ENCODE results near the gene NDST3. TPM values are rescaled to one million over a fixed set of nuclear protein-coding genes. Genes with fewer than 3 reads are reported as not detected.

NDST3 gene
- total RNA-seq, 2 experiments from 2014 or later: not detected

GRCh38 chr4:118087366-118087765, 53.1 kb downstream of the NDST3 start:
- H3K4me2 ChIP-seq (ENCODE audit: low read length): no peak overlapping the region
- intact Hi-C loops (cut with micrococcal nuclease; ENCODE audit: unreplicated experiment): no loop called here
- no TSS peak for BruUV-seq (replicated peaks)
- TF ChIP-seq EZH2phosphoT487 (IDR thresholded peaks at IDR 0.05; ENCODE audit: borderline replicate concordance, low read depth, low read length) (no peak), CTCF (conservative IDR thresholded peaks at IDR 0.05; ENCODE audit: low read length) (no peak)
- H2AFZ ChIP-seq (ENCODE audit: low read length): no peak overlapping the region
- POLR2A ChIA-PET: interaction anchor here (1.2 kb wide), 1 partner anchor 136 kb away, joined by 4 read pairs; no protein-coding TSS in a partner anchor
- CTCF ChIA-PET (ENCODE audit: unreplicated experiment): no interaction called here
- DNase-seq (ENCODE audit: low spot score): no peak
- H3K27ac ChIP-seq (ENCODE audit: low read depth, low read length, poor library complexity, severe bottlenecking): no peak overlapping the region
- H3K79me2 ChIP-seq (ENCODE audit: insufficient read depth, low read depth, low read length): no peaks in the 10 kb centered on the region
- no peaks in the 10 kb centered on the region for H3K36me3 ChIP-seq (ENCODE audit: insufficient read depth, low read length)
- H4K20me1 ChIP-seq (ENCODE audit: insufficient read depth, low read length): no peaks in the 10 kb centered on the region
- no peak overlapping the region for H3K4me3 ChIP-seq (ENCODE audit: low read depth, low read length, poor library complexity, severe bottlenecking)
- H3K9me2 ChIP-seq (ENCODE audit: insufficient read depth, low read length): no peaks in the 10 kb centered on the region
- no peaks in the 10 kb centered on the region for H3K9me3 ChIP-seq (ENCODE audit: low read length)
- no peaks in the 10 kb centered on the region for H3K4me1 ChIP-seq (ENCODE audit: insufficient read depth, low read length, poor library complexity, severe bottlenecking)

- CTCF ChIA-PET (ENCODE audit: unreplicated experiment): no interaction called here
- no peaks in the 10 kb centered on the region for H3K79me2 ChIP-seq (ENCODE audit: insufficient read depth, low read depth, low read length)
- BruUV-seq (replicated peaks): no TSS peak
- H3K36me3 ChIP-seq (ENCODE audit: insufficient read depth, low read length): no peaks in the 10 kb centered on the region
- POLR2A ChIA-PET: no interaction called here
- H3K9me2 ChIP-seq (ENCODE audit: insufficient read depth, low read length): no peaks in the 10 kb centered on the region
- no peaks in the 10 kb centered on the region for H3K9me3 ChIP-seq (ENCODE audit: low read length)
- no peak overlapping the region for H3K4me2 ChIP-seq (ENCODE audit: low read length)
- no peak for DNase-seq (ENCODE audit: low spot score)
- H3K4me1 ChIP-seq (ENCODE audit: insufficient read depth, low read length, poor library complexity, severe bottlenecking): no peaks in the 10 kb centered on the region
- H3K27ac ChIP-seq (ENCODE audit: low read depth, low read length, poor library complexity, severe bottlenecking): no peak overlapping the region
- H2AFZ ChIP-seq (ENCODE audit: low read length): no peak overlapping the region
- H4K20me1 ChIP-seq (ENCODE audit: insufficient read depth, low read length): no peaks in the 10 kb centered on the region
- TF ChIP-seq EZH2phosphoT487 (IDR thresholded peaks at IDR 0.05; ENCODE audit: borderline replicate concordance, low read depth, low read length): no peak
- TF ChIP-seq CTCF (conservative IDR thresholded peaks at IDR 0.05; ENCODE audit: low read length): no peak
- intact Hi-C loops (cut with micrococcal nuclease; ENCODE audit: unreplicated experiment): no loop called here
- no peak overlapping the region for H3K4me3 ChIP-seq (ENCODE audit: low read depth, low read length, poor library complexity, severe bottlenecking)
These were observed 64.8 kb downstream of the NDST3 start for GRCh38 chr4:118099106-118099505.

GRCh38 chr4:118102195-118102594, 67.9 kb downstream of the NDST3 start:
- no peak overlapping the region for H3K27ac ChIP-seq (ENCODE audit: low read depth, low read length, poor library complexity, severe bottlenecking)
- H3K4me3 ChIP-seq (ENCODE audit: low read depth, low read length, poor library complexity, severe bottlenecking): no peak overlapping the region
- no peak for DNase-seq (ENCODE audit: low spot score)
- POLR2A ChIA-PET: no interaction called here
- CTCF ChIA-PET (ENCODE audit: unreplicated experiment): no interaction called here
- no peaks in the 10 kb centered on the region for H3K79me2 ChIP-seq (ENCODE audit: insufficient read depth, low read depth, low read length)
- no TSS peak for BruUV-seq (replicated peaks)
- H3K4me1 ChIP-seq (ENCODE audit: insufficient read depth, low read length, poor library complexity, severe bottlenecking): no peaks in the 10 kb centered on the region
- no peaks in the 10 kb centered on the region for H3K9me2 ChIP-seq (ENCODE audit: insufficient read depth, low read length)
- TF ChIP-seq EZH2phosphoT487 (IDR thresholded peaks at IDR 0.05; ENCODE audit: borderline replicate concordance, low read depth, low read length) (no peak), CTCF (conservative IDR thresholded peaks at IDR 0.05; ENCODE audit: low read length) (no peak)
- intact Hi-C loops (cut with micrococcal nuclease; ENCODE audit: unreplicated experiment): no loop called here
- no peaks in the 10 kb centered on the region for H3K9me3 ChIP-seq (ENCODE audit: low read length)
- no peaks in the 10 kb centered on the region for H3K36me3 ChIP-seq (ENCODE audit: insufficient read depth, low read length)
- H4K20me1 ChIP-seq (ENCODE audit: insufficient read depth, low read length): no peaks in the 10 kb centered on the region
- no peak overlapping the region for H2AFZ ChIP-seq (ENCODE audit: low read length)
- no peak overlapping the region for H3K4me2 ChIP-seq (ENCODE audit: low read length)

Data from OCI-LY7 (cell line).